ENCODE results near the gene TRIM24.

The TRIM24 gene

GRCh38 chr7:138618933-138619332, 158.9 kb downstream of the TRIM24 start:
- TF ChIP-seq, protein P1, sequence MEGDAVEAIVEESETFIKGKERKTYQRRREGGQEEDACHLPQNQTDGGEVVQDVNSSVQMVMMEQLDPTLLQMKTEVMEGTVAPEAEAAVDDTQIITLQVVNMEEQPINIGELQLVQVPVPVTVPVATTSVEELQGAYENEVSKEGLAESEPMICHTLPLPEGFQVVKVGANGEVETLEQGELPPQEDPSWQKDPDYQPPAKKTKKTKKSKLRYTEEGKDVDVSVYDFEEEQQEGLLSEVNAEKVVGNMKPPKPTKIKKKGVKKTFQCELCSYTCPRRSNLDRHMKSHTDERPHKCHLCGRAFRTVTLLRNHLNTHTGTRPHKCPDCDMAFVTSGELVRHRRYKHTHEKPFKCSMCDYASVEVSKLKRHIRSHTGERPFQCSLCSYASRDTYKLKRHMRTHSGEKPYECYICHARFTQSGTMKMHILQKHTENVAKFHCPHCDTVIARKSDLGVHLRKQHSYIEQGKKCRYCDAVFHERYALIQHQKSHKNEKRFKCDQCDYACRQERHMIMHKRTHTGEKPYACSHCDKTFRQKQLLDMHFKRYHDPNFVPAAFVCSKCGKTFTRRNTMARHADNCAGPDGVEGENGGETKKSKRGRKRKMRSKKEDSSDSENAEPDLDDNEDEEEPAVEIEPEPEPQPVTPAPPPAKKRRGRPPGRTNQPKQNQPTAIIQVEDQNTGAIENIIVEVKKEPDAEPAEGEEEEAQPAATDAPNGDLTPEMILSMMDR (IDR thresholded peaks at IDR 0.05): no peak

DNA sequence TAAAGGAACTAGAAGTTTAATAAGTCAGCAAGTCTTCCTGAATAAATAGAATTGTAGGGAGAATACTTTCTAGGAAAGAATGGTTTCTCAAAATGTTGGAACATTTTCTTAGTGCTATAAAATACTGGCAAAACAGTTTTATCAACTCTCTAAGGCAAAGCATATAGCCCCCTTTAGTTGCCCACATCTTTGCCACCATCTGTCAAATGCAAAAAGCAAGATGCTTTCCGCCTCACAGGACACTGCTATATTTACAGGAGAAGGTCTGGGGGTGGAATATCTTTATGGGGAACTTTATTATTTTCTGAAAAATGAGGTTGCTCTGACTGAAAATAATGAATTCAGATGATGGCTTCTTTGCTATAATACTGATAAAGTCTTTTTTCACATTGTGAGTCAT, 162.8 kb downstream of the TRIM24 start:
- TF ChIP-seq, protein P1 (IDR thresholded peaks at IDR 0.05): no peak

DNA sequence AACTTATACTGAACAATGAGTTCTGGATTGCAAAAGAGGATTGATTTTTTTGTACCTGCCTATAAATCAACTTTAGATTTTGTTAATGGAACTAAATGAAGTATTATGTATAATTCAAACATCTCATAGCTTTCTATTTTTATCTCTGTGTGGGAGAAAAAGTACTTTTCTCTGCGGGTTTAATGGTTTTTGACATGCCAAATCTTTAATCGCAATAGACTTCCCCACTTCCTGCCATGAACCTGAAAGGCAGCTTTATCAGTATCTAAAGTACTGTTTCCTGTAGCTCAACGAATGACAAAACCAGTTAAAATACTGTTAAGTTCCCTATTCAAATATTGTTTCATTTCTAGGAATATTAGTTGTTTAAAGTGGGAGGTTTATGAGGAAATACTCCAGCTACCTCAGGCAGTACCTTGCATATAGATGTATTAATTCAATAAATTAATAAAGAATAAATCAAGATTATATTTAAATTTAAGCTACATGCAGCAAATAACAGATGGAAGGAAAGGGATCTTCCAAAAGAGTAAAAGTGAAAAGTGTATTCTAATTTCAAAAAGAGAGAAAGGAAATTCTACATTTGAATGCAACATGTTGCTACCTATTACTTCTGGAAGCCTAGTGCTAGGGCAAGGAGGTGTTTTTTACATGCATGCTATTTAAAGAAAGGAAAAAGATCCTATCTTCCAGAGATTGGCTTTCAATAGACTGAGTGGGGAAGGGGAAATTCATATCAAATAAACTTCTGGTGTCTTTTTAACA, 165.2 kb downstream of the TRIM24 start:
- TF ChIP-seq, protein P1 (IDR thresholded peaks at IDR 0.05): no peak

GRCh38 chr7:138625849-138626230, 165.8 kb downstream of the TRIM24 start:
- TF ChIP-seq, protein P1 (IDR thresholded peaks at IDR 0.05): no peak

- TF ChIP-seq, protein P1 (IDR thresholded peaks at IDR 0.05): no peak
Measured at GRCh38 chr7:138626846-138627245, 166.8 kb downstream of the TRIM24 start.

DNA sequence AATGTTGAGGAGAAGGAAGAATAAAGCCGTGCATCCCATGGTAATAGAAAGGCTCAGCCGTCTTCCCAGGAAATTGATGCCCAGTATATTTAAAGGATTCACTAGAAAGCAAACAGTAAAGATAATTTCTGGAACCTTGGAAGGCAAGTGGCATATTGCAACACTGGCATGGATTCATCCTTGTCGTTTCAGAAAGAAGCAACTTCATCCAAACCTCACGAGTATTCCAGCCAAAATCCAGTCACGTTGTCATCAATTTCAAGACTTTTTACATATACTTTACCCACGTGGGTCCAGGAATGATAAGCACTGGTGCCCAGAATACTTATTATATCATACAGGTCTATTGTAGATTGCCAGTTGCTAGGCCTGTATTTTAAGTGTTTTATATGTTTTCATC, 167.3 kb downstream of the TRIM24 start:
- TF ChIP-seq, protein P1 (IDR thresholded peaks at IDR 0.05): no peak

DNA sequence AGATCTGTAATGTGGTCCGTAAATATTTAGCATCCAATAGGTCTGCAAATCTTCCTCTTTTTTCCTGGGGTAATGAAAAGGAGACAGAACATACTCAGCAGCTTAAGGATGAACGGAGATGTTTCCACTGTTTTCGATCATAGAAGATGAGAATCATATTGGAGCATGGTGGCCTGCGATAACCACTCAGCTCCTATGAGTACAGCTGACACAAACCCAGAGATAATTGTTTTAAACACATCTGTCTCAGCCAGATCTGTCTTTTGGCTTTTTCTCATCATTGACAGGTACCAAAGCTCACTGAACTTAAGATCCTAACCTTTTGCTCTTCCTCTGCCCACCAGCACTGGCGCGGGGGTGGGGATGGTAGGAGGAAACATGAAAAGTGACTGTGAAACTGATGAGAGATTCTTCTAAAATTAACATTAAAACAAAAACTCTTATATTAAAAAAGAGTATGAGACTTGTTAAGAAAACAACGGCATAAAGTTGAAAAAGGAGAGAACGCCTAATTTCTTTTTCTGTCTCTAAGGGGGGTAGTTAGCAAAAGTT, 170.1 kb downstream of the TRIM24 start:
- TF ChIP-seq, protein P1 (IDR thresholded peaks at IDR 0.05): no peak
